ENCODE measurements around the gene ZNHIT3. TPM values are rescaled to one million over a fixed set of nuclear protein-coding genes. Genes with fewer than 3 reads are reported as not detected.

The ZNHIT3 gene
- total and polyA plus RNA-seq, 10 donors, result 24.2 to 58.0 (median 36.0) TPM

DNA sequence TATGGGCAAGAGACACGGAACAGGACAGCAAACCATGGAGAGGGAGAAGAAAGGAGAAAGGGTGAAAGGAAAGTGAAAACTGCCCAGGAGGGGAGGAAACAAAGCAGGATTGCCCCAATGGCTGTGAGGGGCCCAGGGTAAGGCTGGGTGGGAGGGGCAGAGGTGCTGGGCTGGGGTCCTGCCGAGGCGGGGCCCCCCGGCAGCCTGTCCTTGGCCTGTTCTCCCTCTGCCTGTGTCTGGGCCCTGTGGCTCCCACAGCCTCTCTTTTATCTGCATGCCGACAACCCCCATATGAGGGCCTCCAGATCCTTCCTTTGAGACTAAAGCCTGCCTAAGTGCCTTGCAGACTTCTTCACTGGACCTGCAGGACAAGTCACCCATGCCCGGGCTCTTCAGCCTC is 15.5 kb downstream of the ZNHIT3 start:
- 91 to 98% (median 95%) methylated on average over 6 of the region's 6 CpGs for WGBS, 5 donors
- DNase-seq, result no peak
- Histone ChIP-seq H3K36me3 (peaks cover 0 to 100% (median 59%) of the 10 kb centered on the region in 6 donors), H3K9me3 (no peaks in the 10 kb centered on the region), H3K27me3 (replicated peaks in 1 of 7) (no peaks in the 10 kb centered on the region), H3K4me3 (no peak overlapping the region), H3K4me1 (no peaks in the 10 kb centered on the region), H3K27ac (no peak overlapping the region)
- TF ChIP-seq CTCF (IDR thresholded peaks at IDR 0.05 in 8 of 11, conservative IDR thresholded peaks at IDR 0.05 in 3 of 11) (no peak), POLR2AphosphoS5 (IDR thresholded peaks at IDR 0.05) (no peak), POLR2A (IDR thresholded peaks at IDR 0.05) (no peak)
- intact Hi-C loops (cut with DNase I; ENCODE audit: low total_unique reads), result no loop called here

GRCh38 chr17:36503456-36504155 is 17.1 kb downstream of the ZNHIT3 start:
- H3K9me3 ChIP-seq, result no peaks in the 10 kb centered on the region
- H3K27me3 ChIP-seq (replicated peaks in 1 of 7), result no peaks in the 10 kb centered on the region
- no peaks in the 10 kb centered on the region for H3K4me1 ChIP-seq
- no peak overlapping the region for H3K27ac ChIP-seq
- intact Hi-C loops (cut with DNase I; ENCODE audit: low total_unique reads), result no loop called here
- H3K4me3 ChIP-seq, result no peak overlapping the region
- DNase-seq, result no peak
- TF ChIP-seq POLR2AphosphoS5 (IDR thresholded peaks at IDR 0.05) (peak in 1 of 3 donors; percentile 28), POLR2A (IDR thresholded peaks at IDR 0.05) (no peak)
- 94 to 97% (median 96%) methylated on average over 7 of the region's 7 CpGs for WGBS, 5 donors
- H3K36me3 ChIP-seq, result peaks cover 0 to 100% (median 51%) of the 10 kb centered on the region in 6 donors

DNA sequence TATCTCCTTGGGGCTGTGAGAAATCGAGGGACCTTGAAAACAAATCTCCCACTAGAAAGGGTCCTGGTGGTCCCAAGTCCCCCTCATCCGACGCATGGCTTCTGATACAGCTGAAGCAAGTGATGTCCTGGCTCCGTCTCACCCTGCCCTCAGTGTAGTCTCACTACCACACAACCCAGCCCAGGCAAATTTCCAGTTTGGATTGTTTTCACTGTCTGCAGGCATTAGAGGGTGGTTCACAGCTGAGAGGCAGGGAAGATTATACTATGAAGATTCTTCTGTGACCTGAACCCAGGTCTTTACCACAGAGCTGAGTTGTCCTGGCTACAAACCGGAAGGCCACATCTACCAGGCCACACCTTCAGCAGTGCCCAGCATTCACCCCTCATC is 17.7 kb downstream of the ZNHIT3 start:
- intact Hi-C loops (cut with DNase I; ENCODE audit: low total_unique reads), result no loop called here
- H3K27ac ChIP-seq, result no peak overlapping the region
- TF ChIP-seq POLR2A (IDR thresholded peaks at IDR 0.05) (no peak), CTCF (IDR thresholded peaks at IDR 0.05 in 8 of 11, conservative IDR thresholded peaks at IDR 0.05 in 3 of 11) (no peak), POLR2AphosphoS5 (IDR thresholded peaks at IDR 0.05) (no peak)
- no peak for DNase-seq
- WGBS, 5 donors, result 94 to 99% (median 97%) methylated on average over 5 of the region's 5 CpGs
- no peaks in the 10 kb centered on the region for H3K9me3 ChIP-seq
- no peak overlapping the region for H3K4me3 ChIP-seq
- H3K27me3 ChIP-seq (replicated peaks in 1 of 7), result no peaks in the 10 kb centered on the region
- no peaks in the 10 kb centered on the region for H3K4me1 ChIP-seq
- H3K36me3 ChIP-seq, result peaks cover 0 to 100% (median 48%) of the 10 kb centered on the region in 6 donors

DNA sequence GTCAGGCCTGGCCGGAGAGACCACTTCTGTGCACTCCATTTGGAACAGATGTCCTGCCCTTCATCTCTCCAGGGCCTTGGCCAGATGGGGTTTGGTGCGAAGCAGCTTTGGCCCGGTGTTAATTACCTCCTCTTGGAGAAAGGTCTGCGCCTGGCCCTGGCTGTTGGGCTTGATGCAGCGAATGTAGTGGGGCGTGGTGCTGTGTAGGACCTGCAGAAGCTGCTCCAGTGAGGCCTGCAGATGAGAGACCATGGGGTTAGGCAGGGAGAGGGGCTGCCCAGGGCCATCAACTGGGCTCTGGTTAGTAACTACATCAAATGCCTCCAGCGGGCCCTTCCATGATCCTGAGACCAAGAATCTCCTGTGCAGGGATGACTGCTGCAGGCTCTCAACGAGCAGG is 18.7 kb downstream of the ZNHIT3 start:
- no peaks in the 10 kb centered on the region for H3K9me3 ChIP-seq
- intact Hi-C loops (cut with DNase I; ENCODE audit: low total_unique reads), result no loop called here
- H3K27ac ChIP-seq, result no peak overlapping the region
- H3K36me3 ChIP-seq, result peaks cover 0 to 100% (median 48%) of the 10 kb centered on the region in 6 donors
- no peak overlapping the region for H3K4me3 ChIP-seq
- TF ChIP-seq POLR2AphosphoS5 (IDR thresholded peaks at IDR 0.05) (no peak), POLR2A (IDR thresholded peaks at IDR 0.05) (no peak), CTCF (IDR thresholded peaks at IDR 0.05 in 8 of 11, conservative IDR thresholded peaks at IDR 0.05 in 3 of 11) (no peak)
- no peaks in the 10 kb centered on the region for H3K4me1 ChIP-seq
- DNase-seq, result no peak
- H3K27me3 ChIP-seq (replicated peaks in 1 of 7), result no peaks in the 10 kb centered on the region
- 92 to 98% (median 96%) methylated on average over 8 of the region's 8 CpGs for WGBS, 5 donors

Measured in spleen (tissue), 11 donors.